ENCODE measurements around the gene MCM9. TPM values are rescaled to one million over a fixed set of nuclear protein-coding genes. Genes with fewer than 3 reads are reported as not detected.

The MCM9 gene
- total RNA-seq, 2 donors from 2014 or later: 13.6 to 24.8 TPM

DNA sequence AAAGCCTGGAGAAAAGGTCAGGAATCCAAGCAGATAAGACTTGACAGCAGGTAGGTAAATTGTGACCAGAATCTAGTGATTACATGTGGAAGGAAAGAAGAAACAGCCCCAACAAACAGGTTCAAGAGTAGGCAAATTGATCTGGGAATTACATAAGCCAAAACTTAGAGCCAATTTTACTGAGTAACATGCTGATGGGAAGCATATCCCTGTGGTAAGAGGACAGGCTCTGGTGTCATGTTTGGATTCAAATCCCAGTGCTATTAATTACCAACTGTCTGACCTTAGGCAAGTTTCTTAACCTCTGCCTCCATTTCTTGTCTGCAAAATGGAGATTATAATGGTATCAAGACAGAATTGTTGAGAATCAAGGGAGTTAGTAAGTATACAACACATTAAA, 20.4 kb downstream of the MCM9 start:
- H3K36me3 ChIP-seq: no peaks in the 10 kb centered on the region
- no peaks in the 10 kb centered on the region for H3K4me1 ChIP-seq (replicated peaks)
- no peaks in the 10 kb centered on the region for H3K9me3 ChIP-seq
- TF ChIP-seq POLR2AphosphoS5 (IDR thresholded peaks at IDR 0.05) (no peak), POLR2A (IDR thresholded peaks at IDR 0.05) (no peak)
- TF ChIP-seq, protein P1, sequence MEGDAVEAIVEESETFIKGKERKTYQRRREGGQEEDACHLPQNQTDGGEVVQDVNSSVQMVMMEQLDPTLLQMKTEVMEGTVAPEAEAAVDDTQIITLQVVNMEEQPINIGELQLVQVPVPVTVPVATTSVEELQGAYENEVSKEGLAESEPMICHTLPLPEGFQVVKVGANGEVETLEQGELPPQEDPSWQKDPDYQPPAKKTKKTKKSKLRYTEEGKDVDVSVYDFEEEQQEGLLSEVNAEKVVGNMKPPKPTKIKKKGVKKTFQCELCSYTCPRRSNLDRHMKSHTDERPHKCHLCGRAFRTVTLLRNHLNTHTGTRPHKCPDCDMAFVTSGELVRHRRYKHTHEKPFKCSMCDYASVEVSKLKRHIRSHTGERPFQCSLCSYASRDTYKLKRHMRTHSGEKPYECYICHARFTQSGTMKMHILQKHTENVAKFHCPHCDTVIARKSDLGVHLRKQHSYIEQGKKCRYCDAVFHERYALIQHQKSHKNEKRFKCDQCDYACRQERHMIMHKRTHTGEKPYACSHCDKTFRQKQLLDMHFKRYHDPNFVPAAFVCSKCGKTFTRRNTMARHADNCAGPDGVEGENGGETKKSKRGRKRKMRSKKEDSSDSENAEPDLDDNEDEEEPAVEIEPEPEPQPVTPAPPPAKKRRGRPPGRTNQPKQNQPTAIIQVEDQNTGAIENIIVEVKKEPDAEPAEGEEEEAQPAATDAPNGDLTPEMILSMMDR (IDR thresholded peaks at IDR 0.05): no peak
- no peak overlapping the region for H3K4me3 ChIP-seq
- no peak for DNase-seq (ENCODE audit: low spot score)
- intact Hi-C loops (cut with DNase I): no loop called here
- no peaks in the 10 kb centered on the region for H3K27me3 ChIP-seq (replicated peaks; ENCODE audit: insufficient read depth)
- no peak overlapping the region for H3K27ac ChIP-seq

DNA sequence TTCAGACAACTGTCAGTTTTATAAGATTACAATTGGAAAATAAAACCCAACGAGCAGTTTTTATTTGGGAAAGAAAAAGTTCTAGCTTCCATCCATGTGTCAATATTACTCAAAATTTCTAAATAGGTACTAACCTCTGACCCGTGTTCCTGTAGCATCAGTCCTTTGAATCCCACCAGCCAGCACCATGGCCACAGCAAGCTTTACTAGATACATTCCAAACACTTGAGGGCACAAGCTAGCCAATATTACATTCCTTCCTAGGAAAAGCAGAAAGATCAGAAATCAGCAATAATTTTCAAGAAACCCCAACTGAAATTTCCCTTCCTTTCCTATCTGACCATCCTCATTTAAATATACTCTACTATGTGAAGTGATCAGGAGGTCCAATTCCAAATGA, 21.8 kb downstream of the MCM9 start:
- H3K27me3 ChIP-seq (replicated peaks; ENCODE audit: insufficient read depth): no peaks in the 10 kb centered on the region
- TF ChIP-seq POLR2A (IDR thresholded peaks at IDR 0.05): no peak
- TF ChIP-seq, protein P1 (IDR thresholded peaks at IDR 0.05): no peak
- no peak for TF ChIP-seq POLR2AphosphoS5 (IDR thresholded peaks at IDR 0.05)
- no peaks in the 10 kb centered on the region for H3K36me3 ChIP-seq
- H3K4me1 ChIP-seq (replicated peaks): no peaks in the 10 kb centered on the region
- no peaks in the 10 kb centered on the region for H3K9me3 ChIP-seq
- DNase-seq (ENCODE audit: low spot score): no peak
- no peak overlapping the region for H3K27ac ChIP-seq
- intact Hi-C loops (cut with DNase I): no loop called here
- no peak overlapping the region for H3K4me3 ChIP-seq
- 82% methylated on average over 2 of the region's 2 CpGs for WGBS

DNA sequence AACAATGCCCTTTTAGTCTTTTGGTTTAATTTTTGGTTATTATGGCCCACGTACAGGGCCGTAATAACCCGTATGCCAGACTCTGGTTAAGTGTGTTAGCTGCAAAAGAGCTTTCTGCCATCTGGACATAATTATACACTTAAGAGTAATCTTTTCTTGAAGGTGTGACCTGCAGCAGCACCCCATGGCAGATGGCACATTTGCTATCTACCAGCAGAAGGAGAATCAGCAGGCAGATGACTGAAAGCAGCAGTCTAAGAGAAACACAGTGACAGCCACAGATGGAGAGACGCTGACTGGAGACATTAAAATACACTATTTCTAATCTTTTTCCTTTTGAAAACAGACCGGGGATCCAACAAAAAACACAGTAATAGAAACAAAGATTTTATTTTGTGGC, 22.3 kb downstream of the MCM9 start:
- H3K4me3 ChIP-seq: no peak overlapping the region
- no peak for TF ChIP-seq POLR2AphosphoS5 (IDR thresholded peaks at IDR 0.05)
- TF ChIP-seq, protein P1 (IDR thresholded peaks at IDR 0.05): no peak
- no peak for TF ChIP-seq POLR2A (IDR thresholded peaks at IDR 0.05)

DNA sequence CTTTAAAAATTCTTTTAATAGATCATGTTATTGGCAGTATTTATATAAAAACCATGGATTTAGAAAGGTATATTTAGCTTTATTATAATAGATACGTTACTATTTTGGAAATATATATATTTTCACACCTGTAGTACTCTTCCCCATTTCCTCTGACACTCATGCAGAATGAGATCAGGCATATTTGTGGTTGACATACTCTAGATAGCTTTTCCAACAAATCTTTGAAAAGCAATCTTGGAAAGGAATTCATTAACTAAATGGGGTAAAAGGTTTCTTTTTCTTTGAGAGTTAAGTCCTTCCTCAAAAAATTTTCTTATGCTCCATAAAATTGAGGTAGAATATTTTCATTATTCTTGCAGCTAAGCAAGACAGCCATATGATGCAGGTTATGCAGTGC, 26.5 kb downstream of the MCM9 start:
- Histone ChIP-seq H3K4me3 (no peak overlapping the region), H3K4me1 (replicated peaks) (no peaks in the 10 kb centered on the region), H3K36me3 (no peaks in the 10 kb centered on the region), H3K27me3 (replicated peaks; ENCODE audit: insufficient read depth) (no peaks in the 10 kb centered on the region), H3K9me3 (no peaks in the 10 kb centered on the region), H3K27ac (no peak overlapping the region)
- DNase-seq (ENCODE audit: low spot score): no peak
- WGBS: 76% methylated on average over 1 of the region's 1 CpG
- intact Hi-C loops (cut with DNase I): no loop called here
- TF ChIP-seq, protein P1 (IDR thresholded peaks at IDR 0.05): no peak
- no peak for TF ChIP-seq POLR2AphosphoS5 (IDR thresholded peaks at IDR 0.05)
- TF ChIP-seq POLR2A (IDR thresholded peaks at IDR 0.05): no peak

More for the DNA sequence above, 22.3 kb downstream of the MCM9 start:
- no peaks in the 10 kb centered on the region for H3K4me1 ChIP-seq (replicated peaks)
- intact Hi-C loops (cut with DNase I): no loop called here
- WGBS: 83% methylated on average over 5 of the region's 5 CpGs
- no peak for DNase-seq (ENCODE audit: low spot score)
- H3K27ac ChIP-seq: no peak overlapping the region
- no peaks in the 10 kb centered on the region for H3K9me3 ChIP-seq
- no peaks in the 10 kb centered on the region for H3K36me3 ChIP-seq
- no peaks in the 10 kb centered on the region for H3K27me3 ChIP-seq (replicated peaks; ENCODE audit: insufficient read depth)

DNA sequence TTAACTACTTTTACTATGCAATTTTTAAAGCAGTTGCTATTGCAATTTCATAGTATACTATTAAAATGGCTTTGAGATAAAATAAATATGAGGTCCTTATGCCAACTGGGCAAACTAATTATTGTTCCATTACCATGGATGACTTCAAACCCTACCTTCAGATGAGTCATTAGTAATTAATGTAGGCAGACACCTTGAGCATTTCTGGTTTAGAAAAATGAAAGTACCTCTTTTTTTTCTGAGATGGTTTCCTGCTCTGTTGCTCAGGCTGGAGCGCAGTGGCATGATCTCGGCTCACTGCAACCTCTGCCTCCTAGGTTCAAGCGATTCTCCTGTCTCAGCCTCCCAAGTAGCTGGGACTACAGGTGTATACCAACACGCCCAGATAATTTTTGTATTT, 29.1 kb downstream of the MCM9 start:
- Histone ChIP-seq H3K4me3 (no peak overlapping the region), H3K27ac (no peak overlapping the region), H3K9me3 (no peaks in the 10 kb centered on the region), H3K4me1 (replicated peaks) (no peaks in the 10 kb centered on the region), H3K36me3 (no peaks in the 10 kb centered on the region), H3K27me3 (replicated peaks; ENCODE audit: insufficient read depth) (no peaks in the 10 kb centered on the region)
- DNase-seq (ENCODE audit: low spot score): no peak
- TF ChIP-seq POLR2AphosphoS5 (IDR thresholded peaks at IDR 0.05) (no peak), POLR2A (IDR thresholded peaks at IDR 0.05) (no peak)
- TF ChIP-seq, protein P1 (IDR thresholded peaks at IDR 0.05): no peak
- WGBS: 92% methylated on average over 4 of the region's 4 CpGs
- intact Hi-C loops (cut with DNase I): no loop called here
